IPS-18a (cell line): ENCODE measurements around the gene KIAA0513.
A peak's percentile ranks its signal among the peaks of the same experiment; 100 is the strongest.

ENCODE experiments used
- H3K27ac ChIP-seq: one replicate; pipeline ENCODE4 v1.5.1; 2013; ENCODE audit warnings: low read length
- H3K27me3 ChIP-seq: one replicate; pipeline ENCODE4 v1.6.1; 2013; ENCODE audit warnings: mild to moderate bottlenecking, low read length; ENCODE audit not compliant: control insufficient read depth, insufficient read depth
- H3K36me3 ChIP-seq: one replicate; pipeline ENCODE4 v1.6.1; 2013; ENCODE audit warnings: low read depth, low read length; ENCODE audit not compliant: control insufficient read depth
- H3K4me1 ChIP-seq: one replicate; pipeline ENCODE4 v1.6.1; 2013; ENCODE audit warnings: low read depth, low read length; ENCODE audit not compliant: control insufficient read depth
- H3K4me3 ChIP-seq: one replicate; pipeline ENCODE4 v1.5.1; 2013; ENCODE audit warnings: low read length
- H3K9ac ChIP-seq: one replicate; pipeline ENCODE4 v1.6.1; 2013; ENCODE audit warnings: mild to moderate bottlenecking, low read length, moderate library complexity
- H3K9me3 ChIP-seq: one replicate; pipeline ENCODE4 v1.6.1; 2013; ENCODE audit warnings: low read depth, low read length; ENCODE audit not compliant: control insufficient read depth

The KIAA0513 gene

GRCh38 chr16:85007496-85008214 lies 19.9 kb upstream of the KIAA0513 start:
- H3K9me3 ChIP-seq = no peaks in the 10 kb centered on the region
- H3K27ac ChIP-seq = no peak overlapping the region
- no peak overlapping the region for H3K9ac ChIP-seq
- H3K27me3 ChIP-seq = no peaks in the 10 kb centered on the region
- no peak overlapping the region for H3K4me3 ChIP-seq
- no peaks in the 10 kb centered on the region for H3K36me3 ChIP-seq
- H3K4me1 ChIP-seq = peaks cover 12% of the 10 kb centered on the region

GRCh38 chr16:85008271-85008670 lies 19.3 kb upstream of the KIAA0513 start:
- Histone ChIP-seq H3K4me3 (no peak overlapping the region), H3K27ac (no peak overlapping the region), H3K36me3 (no peaks in the 10 kb centered on the region), H3K4me1 (peaks cover 6% of the 10 kb centered on the region), H3K9ac (no peak overlapping the region), H3K27me3 (no peaks in the 10 kb centered on the region), H3K9me3 (no peaks in the 10 kb centered on the region)

- Histone ChIP-seq H3K27me3 (no peaks in the 10 kb centered on the region), H3K9me3 (no peaks in the 10 kb centered on the region), H3K9ac (peak overlapping the region; percentile 87), H3K4me1 (peaks cover 4% of the 10 kb centered on the region), H3K27ac (no peak overlapping the region), H3K36me3 (no peaks in the 10 kb centered on the region), H3K4me3 (peak overlapping the region; percentile 99)
Observed at GRCh38 chr16:85010446-85010930, 17.1 kb upstream of the KIAA0513 start.

DNA sequence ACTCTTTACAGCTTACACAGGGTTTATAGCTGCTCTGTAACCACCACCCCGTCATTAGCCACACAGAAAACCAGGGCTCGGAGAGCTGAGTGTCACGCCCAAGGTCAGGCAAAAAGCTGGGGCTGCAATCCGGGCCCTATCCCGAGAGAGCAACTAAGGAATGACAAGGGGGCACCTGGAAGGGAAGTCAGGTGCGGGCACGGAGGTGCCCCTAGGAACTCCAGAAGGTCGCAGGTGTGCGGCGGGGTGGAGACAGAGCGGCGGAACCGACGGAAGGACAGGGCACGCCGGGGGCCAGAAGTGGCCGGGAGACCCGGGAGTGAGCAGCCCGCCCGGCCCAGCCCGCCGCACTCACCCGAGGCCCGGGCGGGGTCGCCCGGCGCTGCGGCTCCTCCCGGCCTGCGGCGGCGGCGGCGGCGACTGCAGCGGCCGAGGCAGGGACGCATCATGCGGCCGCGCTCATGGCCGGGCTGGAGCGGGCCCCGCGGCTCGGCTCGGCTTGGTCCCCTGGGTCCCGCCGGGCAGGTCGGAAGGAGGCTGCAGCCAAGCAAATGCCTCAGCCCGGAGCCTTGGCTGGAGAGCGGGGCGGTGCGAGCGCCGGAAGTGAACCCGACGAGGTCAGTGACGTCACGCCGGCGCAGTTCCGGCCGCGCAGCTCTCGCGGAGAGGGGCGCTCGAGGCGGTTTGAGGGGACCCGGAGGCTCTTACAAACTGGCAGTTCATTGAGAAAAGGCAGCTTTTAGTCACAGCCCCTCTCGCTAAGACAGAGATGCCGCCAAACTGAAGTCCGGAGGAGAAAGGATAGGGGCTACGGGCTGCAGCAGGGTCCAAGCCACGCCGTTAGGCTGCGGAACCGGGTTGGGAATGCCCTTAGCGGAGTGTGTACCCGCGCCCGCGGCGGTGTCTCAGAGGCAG lies 16.4 kb upstream of the KIAA0513 start, which contains the start of gene ZDHHC7:
Gene ZDHHC7, minus strand, starts transcription at position 605 of the 915 bp plus-strand sequence. CDS start 20,917 bp downstream, outside the sequence.
- H3K9me3 ChIP-seq = no peaks in the 10 kb centered on the region
- no peaks in the 10 kb centered on the region for H3K36me3 ChIP-seq
- peak within 1 kb of the TSS; percentile 87 for H3K9ac ChIP-seq
- peak within 1 kb of the TSS; percentile 94 for H3K27ac ChIP-seq
- H3K27me3 ChIP-seq = no peaks in the 10 kb centered on the region
- H3K4me1 ChIP-seq = peaks cover 4% of the 10 kb centered on the region
- H3K4me3 ChIP-seq = peak within 1 kb of the TSS; percentile 99

GRCh38 chr16:85011846-85012284 lies 15.7 kb upstream of the KIAA0513 start:
- H3K9me3 ChIP-seq = no peaks in the 10 kb centered on the region
- H3K9ac ChIP-seq = peak overlapping the region; percentile 87
- peak overlapping the region; percentile 99 for H3K4me3 ChIP-seq
- H3K27me3 ChIP-seq = no peaks in the 10 kb centered on the region
- no peaks in the 10 kb centered on the region for H3K36me3 ChIP-seq
- peaks cover 4% of the 10 kb centered on the region for H3K4me1 ChIP-seq
- peak overlapping the region; percentile 94 for H3K27ac ChIP-seq

- no peak overlapping the region for H3K9ac ChIP-seq
- no peak overlapping the region for H3K27ac ChIP-seq
- no peaks in the 10 kb centered on the region for H3K36me3 ChIP-seq
- no peaks in the 10 kb centered on the region for H3K9me3 ChIP-seq
- peaks cover 4% of the 10 kb centered on the region for H3K4me1 ChIP-seq
- H3K27me3 ChIP-seq = no peaks in the 10 kb centered on the region
- no peak overlapping the region for H3K4me3 ChIP-seq
Observed at GRCh38 chr16:85014311-85014710, 13.3 kb upstream of the KIAA0513 start.

GRCh38 chr16:85015481-85016187 lies 12.0 kb upstream of the KIAA0513 start:
- Histone ChIP-seq H3K36me3 (no peaks in the 10 kb centered on the region), H3K27me3 (no peaks in the 10 kb centered on the region), H3K4me3 (no peak overlapping the region), H3K9me3 (no peaks in the 10 kb centered on the region), H3K4me1 (no peaks in the 10 kb centered on the region), H3K27ac (no peak overlapping the region), H3K9ac (no peak overlapping the region)

DNA sequence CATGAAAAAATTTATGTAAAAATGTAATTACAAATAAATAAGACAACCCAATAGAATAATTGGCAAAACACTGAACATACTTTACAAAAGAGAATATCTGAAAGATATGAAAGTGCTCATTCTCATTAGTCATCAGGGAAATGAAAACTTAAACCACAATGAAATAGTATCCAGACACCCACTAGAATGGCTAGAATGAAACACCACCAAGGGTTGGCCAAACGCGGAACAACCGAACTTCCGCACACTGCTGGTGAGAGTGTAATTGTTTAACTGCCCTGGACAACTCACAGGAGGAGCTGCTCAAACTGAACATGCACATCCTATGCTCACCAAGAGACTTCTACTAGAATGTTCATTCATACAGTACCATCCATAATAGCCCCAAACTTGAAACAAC lies 10.4 kb upstream of the KIAA0513 start:
- H3K4me3 ChIP-seq = no peak overlapping the region
- H3K36me3 ChIP-seq = no peaks in the 10 kb centered on the region
- no peak overlapping the region for H3K27ac ChIP-seq
- H3K27me3 ChIP-seq = no peaks in the 10 kb centered on the region
- H3K9me3 ChIP-seq = no peaks in the 10 kb centered on the region
- H3K4me1 ChIP-seq = no peaks in the 10 kb centered on the region
- no peak overlapping the region for H3K9ac ChIP-seq

DNA sequence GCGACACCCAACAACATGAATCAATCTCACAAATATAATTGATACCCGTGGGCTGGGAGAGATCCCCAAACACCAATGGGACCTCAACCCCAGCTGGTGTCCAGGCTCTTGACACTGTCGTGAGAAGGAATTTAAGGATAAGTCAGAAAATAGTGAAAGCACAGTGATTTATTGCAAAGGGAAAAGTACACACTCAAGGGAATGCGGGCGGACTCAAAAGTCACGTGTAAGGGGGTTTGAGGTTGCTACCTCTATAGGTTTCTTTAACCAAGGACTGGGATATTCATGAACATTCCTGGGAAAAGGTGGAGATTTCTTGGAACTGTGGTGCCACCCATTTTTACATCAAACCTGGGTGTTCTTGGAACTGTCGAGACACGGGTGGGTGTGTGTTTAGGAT lies 10.0 kb upstream of the KIAA0513 start:
- no peak overlapping the region for H3K4me3 ChIP-seq
- no peak overlapping the region for H3K9ac ChIP-seq

GRCh38 chr16:85018529-85019236 lies 8.9 kb upstream of the KIAA0513 start:
- H3K9ac ChIP-seq = no peak overlapping the region

More for the DNA sequence above, 10.0 kb upstream of the KIAA0513 start:
- H3K36me3 ChIP-seq = no peaks in the 10 kb centered on the region
- H3K9me3 ChIP-seq = no peaks in the 10 kb centered on the region
- H3K4me1 ChIP-seq = no peaks in the 10 kb centered on the region
- H3K27ac ChIP-seq = no peak overlapping the region
- H3K27me3 ChIP-seq = no peaks in the 10 kb centered on the region

More at GRCh38 chr16:85018529-85019236, 8.9 kb upstream of the KIAA0513 start:
- H3K36me3 ChIP-seq = no peaks in the 10 kb centered on the region
- H3K4me3 ChIP-seq = no peak overlapping the region
- H3K9me3 ChIP-seq = no peaks in the 10 kb centered on the region
- no peaks in the 10 kb centered on the region for H3K27me3 ChIP-seq
- H3K4me1 ChIP-seq = no peaks in the 10 kb centered on the region
- H3K27ac ChIP-seq = no peak overlapping the region
